Epithelial cell of esophagus (primary cell): Measurements from ENCODE around the gene ZNF200.
"Not testable (repeated sequence)": the region's sequence is repeated elsewhere in the genome, so short reads cannot be mapped to it uniquely, and the experiment has no call there.

Experiments used
- DNase-seq: peaks from one replicate; pipeline ENCODE4 v3.0.0; 2010; ENCODE audit warnings: low read depth
- H3K4me3 ChIP-seq: 2 replicates; pipeline ENCODE4 v1.5.1; 2011; ENCODE audit warnings: mild to moderate bottlenecking, low read length, control low read depth
- TF ChIP-seq, protein P1 (sequence below): IDR thresholded peaks from 2 replicates; pipeline ENCODE4 v1.5.1; 2011; ENCODE audit warnings: low read depth, mild to moderate bottlenecking, low read length, control low read depth, inconsistent platforms; ENCODE audit not compliant: insufficient read depth; ENCODE audit errors: missing control alignments

The ZNF200 gene

DNA sequence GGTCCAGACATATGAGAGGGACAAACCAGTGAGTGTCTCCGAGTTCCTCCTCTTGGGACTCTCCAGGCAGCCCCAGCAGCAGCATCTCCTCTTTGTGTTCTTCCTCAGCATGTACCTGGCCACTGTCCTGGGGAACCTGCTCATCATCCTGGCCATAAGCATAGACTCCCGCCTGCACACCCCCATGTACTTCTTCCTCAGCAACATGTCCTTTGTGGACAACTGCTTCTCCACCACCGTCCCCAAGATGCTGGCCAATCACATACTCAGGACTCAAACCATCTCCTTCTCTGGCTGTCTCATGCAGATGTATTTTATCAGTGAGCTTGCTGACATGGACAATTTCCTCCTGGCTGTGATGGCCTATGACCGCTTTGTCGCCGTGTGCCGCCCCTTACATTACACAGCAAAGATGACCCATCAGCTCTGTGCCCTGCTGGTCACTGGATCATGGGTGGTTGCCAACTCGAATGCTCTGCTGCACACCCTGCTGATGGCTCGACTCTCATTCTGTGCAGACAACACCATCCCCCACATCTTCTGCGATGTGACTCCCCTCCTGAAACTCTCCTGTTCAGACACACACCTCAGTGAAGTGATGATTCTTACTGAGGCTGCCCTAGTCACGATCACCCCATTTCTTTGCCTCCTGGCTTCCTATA, 19.2 kb downstream of the ZNF200 start:
- no peak for DNase-seq
- no peak overlapping the region for H3K4me3 ChIP-seq
- TF ChIP-seq, protein P1, sequence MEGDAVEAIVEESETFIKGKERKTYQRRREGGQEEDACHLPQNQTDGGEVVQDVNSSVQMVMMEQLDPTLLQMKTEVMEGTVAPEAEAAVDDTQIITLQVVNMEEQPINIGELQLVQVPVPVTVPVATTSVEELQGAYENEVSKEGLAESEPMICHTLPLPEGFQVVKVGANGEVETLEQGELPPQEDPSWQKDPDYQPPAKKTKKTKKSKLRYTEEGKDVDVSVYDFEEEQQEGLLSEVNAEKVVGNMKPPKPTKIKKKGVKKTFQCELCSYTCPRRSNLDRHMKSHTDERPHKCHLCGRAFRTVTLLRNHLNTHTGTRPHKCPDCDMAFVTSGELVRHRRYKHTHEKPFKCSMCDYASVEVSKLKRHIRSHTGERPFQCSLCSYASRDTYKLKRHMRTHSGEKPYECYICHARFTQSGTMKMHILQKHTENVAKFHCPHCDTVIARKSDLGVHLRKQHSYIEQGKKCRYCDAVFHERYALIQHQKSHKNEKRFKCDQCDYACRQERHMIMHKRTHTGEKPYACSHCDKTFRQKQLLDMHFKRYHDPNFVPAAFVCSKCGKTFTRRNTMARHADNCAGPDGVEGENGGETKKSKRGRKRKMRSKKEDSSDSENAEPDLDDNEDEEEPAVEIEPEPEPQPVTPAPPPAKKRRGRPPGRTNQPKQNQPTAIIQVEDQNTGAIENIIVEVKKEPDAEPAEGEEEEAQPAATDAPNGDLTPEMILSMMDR = no peak

DNA sequence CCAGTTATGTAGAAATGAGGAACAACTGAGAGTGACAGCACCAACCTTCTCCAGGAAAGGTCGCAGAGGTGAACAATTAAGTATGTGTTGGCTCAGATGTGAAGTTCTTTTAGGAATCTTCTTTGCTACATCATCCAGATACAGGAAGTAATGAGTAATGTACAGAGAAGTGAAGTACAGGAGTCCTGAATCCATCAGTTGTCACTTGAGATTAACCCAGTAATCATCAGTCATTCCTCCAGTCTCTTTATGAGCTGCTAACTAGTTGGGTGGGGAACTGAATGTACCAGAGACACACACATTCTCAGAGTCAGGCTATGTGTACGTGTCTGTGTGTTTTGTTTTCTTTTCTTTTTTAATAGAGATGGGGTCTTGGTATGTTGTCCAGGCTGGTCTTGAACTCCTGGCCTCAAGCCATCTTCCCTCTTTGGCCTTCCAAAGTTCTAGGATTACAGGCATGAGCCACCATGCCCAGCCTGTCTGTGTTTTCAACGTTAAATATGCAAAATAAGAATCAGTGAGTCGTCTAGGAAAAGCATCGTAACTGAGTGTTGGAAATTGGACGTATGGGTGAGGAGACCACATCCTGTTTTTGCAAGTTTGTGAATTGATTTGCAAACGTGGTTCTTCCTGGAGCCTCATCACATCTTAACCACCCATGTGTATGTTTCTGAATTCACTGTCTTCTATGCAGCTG, 19.9 kb downstream of the ZNF200 start:
- TF ChIP-seq, protein P1 = no peak
- no peak for DNase-seq
- H3K4me3 ChIP-seq = no peak overlapping the region

DNA sequence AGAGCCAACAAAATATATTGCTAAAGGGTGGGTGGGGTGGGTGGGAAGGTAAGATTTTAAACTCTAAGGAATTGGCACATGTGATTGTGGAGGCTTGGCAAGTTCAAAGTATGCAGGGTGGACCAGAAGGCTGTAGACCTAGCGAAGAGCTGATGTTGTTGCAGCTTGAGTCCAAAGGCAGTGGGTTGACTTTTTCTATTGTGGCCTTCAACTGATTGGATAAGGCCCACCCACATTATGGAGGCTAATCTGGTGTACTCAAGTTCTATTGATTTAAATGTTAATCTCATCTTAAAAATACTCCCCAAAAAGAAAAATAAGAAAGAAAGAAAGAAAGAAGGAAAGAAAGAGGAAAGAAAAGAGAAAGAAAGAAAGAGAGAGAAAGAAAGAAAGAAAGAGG, 22.4 kb downstream of the ZNF200 start:
- no peak for DNase-seq
- TF ChIP-seq, protein P1 = no peak
- H3K4me3 ChIP-seq = no peak overlapping the region

DNA sequence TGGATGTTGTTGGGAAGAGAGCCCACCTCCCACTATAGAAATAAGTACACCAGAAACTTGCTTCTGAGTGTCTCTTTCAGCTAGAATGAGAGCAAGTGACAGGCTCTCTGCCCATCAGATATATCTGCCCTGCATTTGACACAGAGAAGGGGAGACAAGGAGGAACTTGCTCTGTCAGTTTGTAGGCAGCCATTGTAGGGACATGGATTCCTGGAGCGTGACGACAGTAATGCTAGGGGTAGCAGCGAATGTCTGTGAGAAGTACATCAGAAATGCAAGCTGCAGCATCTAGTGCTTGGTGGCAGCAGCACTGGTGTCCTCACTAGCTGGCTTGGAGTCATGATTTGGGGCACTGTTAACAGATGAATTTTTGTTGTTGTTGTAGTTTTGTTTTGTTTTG, 23.0 kb downstream of the ZNF200 start:
- no peak for DNase-seq
- TF ChIP-seq, protein P1 = no peak
- H3K4me3 ChIP-seq = no peak overlapping the region

DNA sequence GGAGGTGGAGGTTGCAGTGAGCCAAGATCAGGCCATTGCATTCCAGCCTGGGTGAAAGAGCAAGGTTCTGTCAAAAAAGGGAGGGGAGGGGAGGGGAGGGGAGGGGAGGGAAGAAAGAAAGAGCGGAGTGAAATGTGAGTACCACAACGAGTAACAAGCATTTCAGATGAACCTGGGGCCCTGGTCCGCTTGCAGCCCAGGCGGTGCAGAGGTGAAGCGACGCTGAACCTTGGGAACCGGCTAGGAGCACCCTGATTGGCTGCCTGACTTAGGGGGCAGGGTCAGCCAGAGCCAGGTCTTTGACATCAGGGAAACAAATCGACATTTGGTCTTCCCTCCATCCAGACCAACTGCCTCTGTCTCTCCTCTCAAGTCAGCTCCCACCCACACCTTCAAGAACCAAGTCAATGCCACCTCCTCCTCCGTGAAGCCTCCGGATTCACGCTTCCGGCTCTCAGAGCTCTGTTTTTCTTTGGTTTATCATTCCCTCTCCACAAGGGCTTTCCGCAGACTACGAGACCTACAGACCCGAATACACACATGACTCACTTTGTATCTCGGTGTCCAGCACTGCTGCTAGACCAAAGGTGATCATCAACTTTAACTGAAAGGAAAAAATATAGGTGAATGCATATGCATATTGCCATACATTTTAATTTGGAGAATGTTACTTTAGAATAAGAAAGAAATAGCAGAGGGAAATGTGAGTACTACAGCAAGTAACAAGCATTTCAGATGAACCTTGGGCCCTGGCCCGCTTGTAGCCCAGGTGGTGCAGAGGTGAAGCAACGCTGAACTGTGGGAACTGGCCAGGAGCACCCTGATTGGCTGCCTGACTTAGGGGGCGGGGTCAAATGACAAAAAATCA, 27.6 kb downstream of the ZNF200 start:
- DNase-seq = no peak
- H3K4me3 ChIP-seq = no peak overlapping the region
- TF ChIP-seq, protein P1 = no peak

DNA sequence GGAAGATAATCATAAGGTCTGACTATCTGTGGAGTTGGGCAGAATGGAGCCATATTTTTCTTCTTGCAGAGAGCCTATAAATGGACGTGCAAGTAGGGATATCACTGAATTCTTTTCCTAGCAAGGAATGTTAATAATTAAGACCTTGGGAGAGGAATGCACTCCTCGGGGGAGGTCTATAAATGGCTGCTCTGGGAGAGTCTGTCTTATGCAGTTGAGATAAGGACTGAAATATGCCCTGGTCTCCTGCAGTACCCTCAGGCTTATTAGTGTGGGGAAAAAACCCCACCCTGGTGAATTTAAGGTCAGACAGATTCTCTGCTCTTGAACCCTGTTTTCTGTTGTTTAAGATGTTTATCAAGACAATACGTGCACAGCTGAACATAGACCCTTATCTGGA, 29.0 kb downstream of the ZNF200 start:
- not testable (repeated sequence) for H3K4me3 ChIP-seq, DNase-seq

DNA sequence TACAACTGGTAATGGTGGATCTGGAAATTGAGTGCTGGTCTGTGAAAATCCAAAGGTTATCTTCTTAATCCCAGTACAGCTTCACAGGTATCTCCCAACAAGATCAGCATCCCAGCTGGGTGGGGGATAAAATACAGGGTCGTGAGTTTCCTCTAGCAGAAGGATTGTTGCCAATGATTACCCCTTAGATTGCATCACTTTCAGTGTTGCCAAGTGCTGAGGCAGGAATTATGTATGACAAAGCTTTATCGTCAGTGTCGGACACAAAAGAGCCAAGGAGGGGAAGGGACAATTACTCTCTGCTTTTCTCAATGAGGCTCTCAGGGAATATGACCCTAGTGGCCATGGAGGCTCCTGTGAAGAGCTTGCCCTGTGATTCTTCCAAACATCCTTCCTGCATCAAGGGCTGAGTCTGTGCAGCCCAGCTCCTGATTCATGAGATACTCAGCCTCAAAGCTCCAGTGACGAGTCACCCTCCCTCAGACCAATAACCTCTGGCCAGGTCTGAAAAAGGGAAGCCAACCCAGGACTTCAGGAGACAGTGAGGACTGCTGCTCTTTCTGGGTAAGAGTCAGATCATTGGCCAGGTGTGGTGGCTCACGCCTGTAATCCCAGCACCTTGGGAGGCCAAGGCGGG, 31.9 kb downstream of the ZNF200 start:
- TF ChIP-seq, protein P1 = no peak
- no peak overlapping the region for H3K4me3 ChIP-seq
- no peak for DNase-seq
